ENCODE measurements around the gene TPRA1. TPM values are rescaled to one million over a fixed set of nuclear protein-coding genes. Genes with fewer than 3 reads are reported as not detected.

The TPRA1 gene
- total and polyA plus RNA-seq, 7 donors = 20.7 to 26.7 (median 24.2) TPM

GRCh38 chr3:127573401-127573800, 17.1 kb downstream of the TPRA1 start:
- H3K27me3 ChIP-seq (ENCODE audit: insufficient read depth in 3 of 3, low read length in 2 of 3) = no peaks in the 10 kb centered on the region
- 90 to 96% (median 92%) methylated on average over 13 to 14 of the region's 14 CpGs for WGBS, 3 donors
- H3K36me3 ChIP-seq (ENCODE audit: insufficient read depth in 1 of 2, low read depth in 1 of 2) = peaks cover 0 to 70% of the 10 kb centered on the region in 2 donors
- DNase-seq (no peak), ATAC-seq (no peak)
- no peak overlapping the region for H3K27ac ChIP-seq
- intact Hi-C loops (cut with DNase I) = loop anchor here (10.0 kb wide), 2 partner anchors 261 to 391 kb away; no protein-coding TSS in a partner anchor
- TF ChIP-seq, protein P1, sequence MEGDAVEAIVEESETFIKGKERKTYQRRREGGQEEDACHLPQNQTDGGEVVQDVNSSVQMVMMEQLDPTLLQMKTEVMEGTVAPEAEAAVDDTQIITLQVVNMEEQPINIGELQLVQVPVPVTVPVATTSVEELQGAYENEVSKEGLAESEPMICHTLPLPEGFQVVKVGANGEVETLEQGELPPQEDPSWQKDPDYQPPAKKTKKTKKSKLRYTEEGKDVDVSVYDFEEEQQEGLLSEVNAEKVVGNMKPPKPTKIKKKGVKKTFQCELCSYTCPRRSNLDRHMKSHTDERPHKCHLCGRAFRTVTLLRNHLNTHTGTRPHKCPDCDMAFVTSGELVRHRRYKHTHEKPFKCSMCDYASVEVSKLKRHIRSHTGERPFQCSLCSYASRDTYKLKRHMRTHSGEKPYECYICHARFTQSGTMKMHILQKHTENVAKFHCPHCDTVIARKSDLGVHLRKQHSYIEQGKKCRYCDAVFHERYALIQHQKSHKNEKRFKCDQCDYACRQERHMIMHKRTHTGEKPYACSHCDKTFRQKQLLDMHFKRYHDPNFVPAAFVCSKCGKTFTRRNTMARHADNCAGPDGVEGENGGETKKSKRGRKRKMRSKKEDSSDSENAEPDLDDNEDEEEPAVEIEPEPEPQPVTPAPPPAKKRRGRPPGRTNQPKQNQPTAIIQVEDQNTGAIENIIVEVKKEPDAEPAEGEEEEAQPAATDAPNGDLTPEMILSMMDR (IDR thresholded peaks at IDR 0.05) = no peak
- H3K9me3 ChIP-seq = no peaks in the 10 kb centered on the region
- H3K4me3 ChIP-seq = no peak overlapping the region
- peaks cover 5% of the 10 kb centered on the region for H3K4me1 ChIP-seq

- H3K36me3 ChIP-seq (ENCODE audit: insufficient read depth in 1 of 2, low read depth in 1 of 2) = peaks cover 0 to 64% of the 10 kb centered on the region in 2 donors
These were observed 17.8 kb downstream of the TPRA1 start for GRCh38 chr3:127572735-127573134.

DNA sequence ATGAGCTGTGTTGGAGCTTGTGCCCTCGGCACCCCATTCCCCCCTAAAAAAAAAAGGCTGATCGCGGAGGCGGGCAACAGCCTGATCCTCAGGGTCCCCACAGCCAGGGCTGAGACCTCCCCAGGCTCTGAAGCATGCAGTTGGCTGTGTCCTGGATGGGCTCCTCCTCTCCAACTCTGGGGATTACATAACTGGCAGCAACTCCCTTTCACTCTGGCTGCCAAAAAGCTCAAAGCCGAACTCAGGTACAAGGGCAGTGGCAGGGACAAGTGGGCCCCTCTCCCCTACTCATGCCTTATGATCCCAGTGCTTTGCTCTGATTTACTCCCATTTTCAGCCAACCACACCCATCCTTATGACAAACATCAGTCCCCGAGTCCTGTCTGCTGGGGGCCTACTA, 18.3 kb downstream of the TPRA1 start:
- H3K27ac ChIP-seq = no peak overlapping the region
- no peak for DNase-seq
- no peak overlapping the region for H3K4me3 ChIP-seq
- ATAC-seq = no peak
- H3K9me3 ChIP-seq = no peaks in the 10 kb centered on the region
- 65 to 78% (median 71%) methylated on average over 6 of the region's 6 CpGs for WGBS, 3 donors
- intact Hi-C loops (cut with DNase I) = loop anchor here (10.0 kb wide), 2 partner anchors 263 to 393 kb away; no protein-coding TSS in a partner anchor
- H3K36me3 ChIP-seq (ENCODE audit: insufficient read depth in 1 of 2, low read depth in 1 of 2) = peaks cover 0 to 58% of the 10 kb centered on the region in 2 donors
- H3K27me3 ChIP-seq (ENCODE audit: insufficient read depth in 3 of 3, low read length in 2 of 3) = no peaks in the 10 kb centered on the region
- peaks cover 5% of the 10 kb centered on the region for H3K4me1 ChIP-seq
- TF ChIP-seq, protein P1 (IDR thresholded peaks at IDR 0.05) = no peak

More at GRCh38 chr3:127572735-127573134, 17.8 kb downstream of the TPRA1 start:
- intact Hi-C loops (cut with DNase I) = loop anchor here (10.0 kb wide), 2 partner anchors 262 to 392 kb away; no protein-coding TSS in a partner anchor
- Histone ChIP-seq H3K27me3 (ENCODE audit: insufficient read depth in 3 of 3, low read length in 2 of 3) (no peaks in the 10 kb centered on the region), H3K4me1 (peaks cover 5% of the 10 kb centered on the region), H3K4me3 (no peak overlapping the region), H3K9me3 (no peaks in the 10 kb centered on the region), H3K27ac (no peak overlapping the region)
- TF ChIP-seq, protein P1 (IDR thresholded peaks at IDR 0.05) = no peak
- 88 to 92% (median 88%) methylated on average over 3 of the region's 3 CpGs for WGBS, 3 donors
- DNase-seq (no peak), ATAC-seq (no peak)

DNA sequence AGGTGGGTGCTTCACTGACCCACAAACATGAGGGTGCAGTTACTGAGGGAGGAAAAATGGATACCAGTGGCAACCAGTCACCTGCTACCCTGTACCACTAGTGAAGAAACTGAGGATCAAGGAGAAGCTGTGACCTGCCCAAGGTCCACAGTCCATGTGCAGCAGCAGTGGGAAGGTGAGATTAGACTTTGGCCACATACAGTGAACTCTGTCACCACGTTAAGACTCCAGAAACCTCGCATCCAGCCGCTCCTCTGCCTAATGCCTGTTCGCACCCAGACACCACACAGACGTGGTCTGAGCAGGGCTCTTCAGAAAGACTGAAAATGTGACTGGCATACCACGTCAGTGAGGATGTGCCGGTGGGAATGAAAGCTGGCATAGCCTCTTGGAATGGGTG, 20.0 kb downstream of the TPRA1 start:
- WGBS, 3 donors = 95% methylated on average over 7 of the region's 7 CpGs

More for the DNA sequence above, 20.0 kb downstream of the TPRA1 start:
- no peak overlapping the region for H3K27ac ChIP-seq
- DNase-seq (no peak), ATAC-seq (no peak)
- H3K4me1 ChIP-seq = peaks cover 5% of the 10 kb centered on the region
- peaks cover 0 to 45% of the 10 kb centered on the region in 2 donors for H3K36me3 ChIP-seq (ENCODE audit: insufficient read depth in 1 of 2, low read depth in 1 of 2)
- H3K4me3 ChIP-seq = no peak overlapping the region
- intact Hi-C loops (cut with DNase I) = loop anchor here (10.0 kb wide), 2 partner anchors 264 to 394 kb away; no protein-coding TSS in a partner anchor
- H3K27me3 ChIP-seq (ENCODE audit: insufficient read depth in 3 of 3, low read length in 2 of 3) = no peaks in the 10 kb centered on the region
- TF ChIP-seq, protein P1 (IDR thresholded peaks at IDR 0.05) = no peak
- no peaks in the 10 kb centered on the region for H3K9me3 ChIP-seq

Data from psoas muscle (tissue), 8 donors.